SJSA1 (cell line): Measurements from ENCODE around the gene TENT5A. TPM values are rescaled to one million over a fixed set of nuclear protein-coding genes. Genes with fewer than 3 reads are reported as not detected.
A peak's percentile ranks its signal among the peaks of the same experiment; 100 is the strongest.

Source experiments
- DNase-seq, 2 experiments: peaks; one replicate each; pipeline ENCODE4 v3.0.0-alpha.2; 2015 to 2020; ENCODE audit warnings: low spot score in 2 of 2, low read depth in 1 of 2
- H3K27ac ChIP-seq: fragments of 250-450 bp; sonication (Bioruptor Pico); 2 replicates; pipeline ENCODE4 v1.5.1; 2020; ENCODE audit warnings: mild to moderate bottlenecking, moderate library complexity
- H3K27me3 ChIP-seq: fragments of 250-450 bp; sonication (Bioruptor Pico); replicated peaks from 2 replicates; pipeline ENCODE4 v1.5.1; 2020; ENCODE audit warnings: mild to moderate bottlenecking, moderate library complexity
- H3K36me3 ChIP-seq: fragments of 250-450 bp; sonication (Bioruptor Pico); 2 replicates; pipeline ENCODE4 v1.5.1; 2020; ENCODE audit warnings: mild to moderate bottlenecking
- H3K4me1 ChIP-seq: fragments of 250-450 bp; sonication (Bioruptor Pico); replicated peaks from 2 replicates; pipeline ENCODE4 v1.6.1; 2021; ENCODE audit warnings: mild to moderate bottlenecking
- H3K4me3 ChIP-seq: fragments of 250-450 bp; sonication (Bioruptor Pico); 2 replicates; pipeline ENCODE4 v1.5.1; 2020; ENCODE audit warnings: mild to moderate bottlenecking
- H3K9me3 ChIP-seq: fragments of 250-450 bp; sonication (Bioruptor Pico); replicated peaks from 2 replicates; pipeline ENCODE4 v1.5.1; 2020; ENCODE audit warnings: mild to moderate bottlenecking
- total RNA-seq: library from RNA; depleted of rRNA; stranded (reverse); fragments of >200 nt; shearing (Covaris generic); gene quantifications from 2 replicates; pipeline ENCODE4 v1.2.3, GENCODE V29; 2014

TENT5A gene
- total RNA-seq, 1 experiment from 2014 or later: 12.8 TPM

DNA sequence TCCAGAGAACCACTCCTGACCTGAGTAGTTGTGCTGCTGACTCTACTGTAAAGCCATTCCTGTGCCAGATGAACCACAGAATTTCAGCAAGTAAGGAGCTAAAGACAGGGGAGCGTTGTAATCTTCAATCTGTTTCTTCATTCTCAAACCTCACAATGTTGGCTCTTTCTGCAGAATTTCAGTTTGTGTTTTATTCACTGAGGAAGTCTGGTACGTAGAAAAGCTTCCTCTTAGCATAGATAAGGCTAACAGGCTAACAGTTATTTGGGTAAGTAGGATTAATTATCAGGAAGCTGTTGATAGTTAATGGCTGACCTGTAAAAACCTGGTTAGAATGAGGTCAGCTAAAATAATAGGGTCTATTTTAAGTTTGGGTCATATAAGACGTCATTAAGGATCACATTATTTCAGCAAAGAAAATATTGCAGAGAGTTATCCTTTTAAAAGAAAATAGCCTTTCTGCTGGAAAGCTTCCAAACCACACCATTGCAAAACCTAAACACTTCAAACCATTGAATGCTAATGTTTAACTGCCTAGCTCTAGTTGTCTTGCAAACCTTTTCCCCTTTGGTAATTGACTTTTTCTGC is 14.1 kb upstream of the TENT5A start:
- no peak overlapping the region for H3K27ac ChIP-seq
- no peaks in the 10 kb centered on the region for H3K36me3 ChIP-seq
- H3K9me3 ChIP-seq: no peaks in the 10 kb centered on the region
- DNase-seq: peak in 1 of 2 experiments; percentile 62
- H3K27me3 ChIP-seq: no peaks in the 10 kb centered on the region
- peaks cover 19% of the 10 kb centered on the region for H3K4me1 ChIP-seq
- H3K4me3 ChIP-seq: no peak overlapping the region

DNA sequence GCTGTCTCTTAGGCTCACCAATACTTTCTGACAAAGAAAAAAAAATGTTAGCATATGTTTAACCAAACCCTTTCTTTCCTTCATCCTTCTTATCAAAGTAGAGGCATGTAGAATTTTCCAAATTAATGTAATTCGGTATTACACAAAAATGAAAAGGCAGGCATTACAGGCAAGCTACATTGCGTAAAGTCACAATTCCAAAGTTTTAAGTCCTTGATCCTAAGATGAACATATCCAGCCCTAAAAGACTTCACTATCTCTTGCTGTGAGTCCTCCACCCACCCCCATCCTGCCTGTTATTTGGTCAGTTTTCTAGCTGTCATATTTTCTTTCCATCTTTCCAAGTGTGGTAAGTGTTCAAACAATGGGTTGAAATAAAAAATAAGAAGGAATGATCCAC is 12.1 kb upstream of the TENT5A start:
- no peak overlapping the region for H3K4me3 ChIP-seq

DNA sequence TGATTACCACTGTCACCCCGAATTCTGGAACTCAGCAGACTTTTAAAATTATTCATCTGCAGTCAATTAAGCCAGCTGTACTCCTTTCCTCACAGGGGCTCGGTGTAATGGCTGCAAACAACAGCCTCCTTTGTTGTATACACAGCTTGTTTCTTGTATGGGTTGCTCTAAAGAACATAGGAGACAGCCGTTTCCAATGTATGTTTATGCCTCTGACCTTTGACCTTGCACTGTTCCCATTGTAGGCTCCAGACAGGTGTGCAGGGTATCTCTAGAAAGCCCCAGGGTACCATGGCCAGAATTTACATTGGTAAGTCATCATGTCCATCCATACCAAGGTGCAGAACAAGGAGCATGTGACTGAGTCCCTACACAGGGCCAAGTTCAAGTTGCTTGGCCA is 11.5 kb upstream of the TENT5A start:
- no peaks in the 10 kb centered on the region for H3K9me3 ChIP-seq

More for the DNA sequence above, 12.1 kb upstream of the TENT5A start:
- no peak overlapping the region for H3K27ac ChIP-seq
- no peaks in the 10 kb centered on the region for H3K9me3 ChIP-seq
- H3K4me1 ChIP-seq: peaks cover 28% of the 10 kb centered on the region
- no peaks in the 10 kb centered on the region for H3K27me3 ChIP-seq
- DNase-seq: no peak
- no peaks in the 10 kb centered on the region for H3K36me3 ChIP-seq

DNA sequence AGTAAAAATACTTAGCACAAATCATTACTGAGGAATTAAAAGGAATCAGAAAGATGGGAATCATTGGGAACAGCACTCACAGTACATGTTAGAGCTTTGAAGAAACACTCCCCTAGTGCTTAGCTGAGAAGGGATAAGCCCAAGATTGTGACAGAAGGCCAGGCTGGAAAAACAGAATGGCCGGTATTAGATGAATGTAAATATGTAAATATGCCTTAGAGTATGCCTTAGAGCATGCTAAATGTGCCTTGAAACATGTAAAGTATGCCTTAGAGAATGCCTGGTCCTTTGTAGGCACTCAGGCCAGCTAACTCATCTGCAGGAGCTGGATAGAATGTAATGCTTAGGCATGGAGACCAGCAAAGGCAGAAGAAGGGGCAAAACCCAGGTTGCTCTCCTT is 10.6 kb upstream of the TENT5A start:
- Histone ChIP-seq H3K36me3 (no peaks in the 10 kb centered on the region), H3K4me1 (peaks cover 28% of the 10 kb centered on the region)

More for the DNA sequence above, 11.5 kb upstream of the TENT5A start:
- Histone ChIP-seq H3K27ac (no peak overlapping the region), H3K27me3 (no peaks in the 10 kb centered on the region), H3K36me3 (no peaks in the 10 kb centered on the region), H3K4me3 (no peak overlapping the region), H3K4me1 (peaks cover 28% of the 10 kb centered on the region)
- no peak for DNase-seq

DNA sequence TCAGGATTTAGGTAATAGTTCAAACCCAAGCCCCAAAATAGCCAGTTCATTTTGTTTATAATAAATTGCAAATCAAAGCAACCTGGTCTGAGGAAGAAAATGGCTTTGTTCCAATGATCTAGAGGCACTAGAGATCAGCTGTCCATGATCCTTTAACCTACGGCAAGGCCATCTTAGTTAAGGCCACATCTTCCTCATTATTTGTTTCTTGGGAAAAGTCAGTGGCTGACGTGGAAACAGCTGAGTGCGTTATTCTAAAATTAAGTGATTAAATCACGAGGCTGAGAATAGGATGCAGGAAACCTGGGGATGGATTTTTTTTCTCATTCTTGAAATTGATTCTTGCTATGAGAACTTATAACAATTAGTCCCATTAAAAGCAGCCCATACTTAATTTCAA is 10.1 kb upstream of the TENT5A start:
- no peak overlapping the region for H3K4me3 ChIP-seq
- peaks cover 26% of the 10 kb centered on the region for H3K4me1 ChIP-seq
- no peak overlapping the region for H3K27ac ChIP-seq
- H3K36me3 ChIP-seq: no peaks in the 10 kb centered on the region
- H3K9me3 ChIP-seq: no peaks in the 10 kb centered on the region
- no peaks in the 10 kb centered on the region for H3K27me3 ChIP-seq
- no peak for DNase-seq

More for the DNA sequence above, 10.6 kb upstream of the TENT5A start:
- Histone ChIP-seq H3K27ac (no peak overlapping the region), H3K9me3 (no peaks in the 10 kb centered on the region), H3K4me3 (no peak overlapping the region), H3K27me3 (no peaks in the 10 kb centered on the region)
- no peak for DNase-seq

DNA sequence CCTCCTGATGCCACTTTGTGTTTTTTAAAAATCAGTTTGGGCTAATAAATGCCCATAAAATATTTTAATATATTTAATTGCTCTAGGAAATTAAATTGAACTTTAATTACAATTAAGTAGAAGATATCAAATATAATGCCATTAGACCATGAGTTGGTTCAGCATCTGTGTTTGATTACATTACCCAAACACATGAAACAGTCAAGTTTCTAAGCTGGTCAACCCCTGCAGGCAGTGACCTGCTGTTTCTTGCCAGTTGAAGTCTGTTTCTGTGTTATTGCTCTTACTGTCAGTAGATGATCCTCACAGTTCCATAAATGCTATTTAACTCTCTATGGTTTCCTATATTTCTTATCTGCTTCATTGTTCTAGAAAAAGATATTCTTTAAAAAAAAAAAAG is 9.7 kb upstream of the TENT5A start:
- H3K36me3 ChIP-seq: no peaks in the 10 kb centered on the region
- no peaks in the 10 kb centered on the region for H3K27me3 ChIP-seq
- no peaks in the 10 kb centered on the region for H3K9me3 ChIP-seq
- no peak overlapping the region for H3K27ac ChIP-seq
- no peak for DNase-seq
- no peak overlapping the region for H3K4me3 ChIP-seq
- peaks cover 21% of the 10 kb centered on the region for H3K4me1 ChIP-seq

DNA sequence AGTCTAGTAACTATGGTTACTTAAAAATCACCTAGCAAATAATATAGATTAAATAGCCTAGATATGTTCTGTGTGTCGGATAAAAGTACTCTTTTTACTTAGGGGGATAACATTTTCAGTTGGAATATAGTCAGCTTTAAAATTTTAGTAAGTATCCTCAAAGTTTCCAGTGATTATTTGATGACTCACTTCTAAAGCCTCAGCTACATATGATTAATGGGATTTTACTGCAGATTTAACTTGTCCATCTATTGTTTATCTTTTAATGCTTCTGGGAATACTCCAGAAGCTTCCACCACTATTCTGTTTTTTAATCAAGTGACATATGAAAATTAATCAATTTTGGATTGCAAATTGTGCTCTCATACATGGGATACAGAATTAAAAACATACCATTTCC is 8.7 kb upstream of the TENT5A start:
- no peaks in the 10 kb centered on the region for H3K36me3 ChIP-seq
- H3K9me3 ChIP-seq: no peaks in the 10 kb centered on the region
- H3K27ac ChIP-seq: no peak overlapping the region
- no peak overlapping the region for H3K4me3 ChIP-seq
- H3K4me1 ChIP-seq: peaks cover 11% of the 10 kb centered on the region
- no peak for DNase-seq
- no peaks in the 10 kb centered on the region for H3K27me3 ChIP-seq

DNA sequence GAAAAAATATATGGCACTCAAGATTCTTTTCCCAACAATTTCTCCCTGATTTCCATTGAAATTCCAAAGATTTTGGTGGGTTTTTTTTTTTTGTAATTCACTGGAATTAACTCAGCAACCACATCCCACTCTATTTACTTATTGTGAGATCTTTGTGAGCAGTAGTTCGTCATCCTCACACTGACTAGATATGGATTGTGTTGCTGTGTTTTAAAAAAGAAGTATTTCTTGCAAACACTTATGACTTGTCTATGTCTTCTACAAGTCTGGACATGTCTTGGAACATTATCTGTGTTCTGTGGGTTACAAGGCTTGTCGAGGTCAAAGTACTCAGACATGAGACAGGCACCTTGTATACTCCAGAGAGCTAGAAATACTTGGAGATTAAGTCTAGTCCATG is 7.3 kb upstream of the TENT5A start:
- Histone ChIP-seq H3K4me1 (peaks cover 11% of the 10 kb centered on the region), H3K4me3 (no peak overlapping the region), H3K36me3 (no peaks in the 10 kb centered on the region), H3K27ac (no peak overlapping the region), H3K27me3 (no peaks in the 10 kb centered on the region), H3K9me3 (no peaks in the 10 kb centered on the region)
- DNase-seq: no peak

DNA sequence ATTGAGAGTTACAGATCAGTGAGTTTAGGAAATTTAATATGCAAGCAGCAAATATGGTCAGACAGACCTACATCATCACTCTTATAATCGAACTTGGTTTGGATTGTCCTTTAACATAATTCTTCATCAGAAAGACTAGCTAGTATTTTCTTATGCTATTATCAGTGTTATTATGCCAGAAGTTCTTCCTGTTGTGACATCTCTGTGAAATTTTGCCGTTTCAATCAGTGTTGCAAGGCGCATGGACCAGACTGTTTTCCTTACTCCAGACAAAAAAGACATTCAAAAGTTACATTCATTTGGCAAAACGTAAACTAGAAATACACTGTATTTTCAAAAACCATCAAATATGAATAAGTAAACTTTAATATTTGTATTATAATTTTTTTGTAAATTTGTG is 5.7 kb upstream of the TENT5A start:
- DNase-seq: no peak
- no peak overlapping the region for H3K4me3 ChIP-seq
- no peaks in the 10 kb centered on the region for H3K36me3 ChIP-seq
- H3K4me1 ChIP-seq: peaks cover 19% of the 10 kb centered on the region
- no peak overlapping the region for H3K27ac ChIP-seq
- H3K9me3 ChIP-seq: no peaks in the 10 kb centered on the region
- no peaks in the 10 kb centered on the region for H3K27me3 ChIP-seq

DNA sequence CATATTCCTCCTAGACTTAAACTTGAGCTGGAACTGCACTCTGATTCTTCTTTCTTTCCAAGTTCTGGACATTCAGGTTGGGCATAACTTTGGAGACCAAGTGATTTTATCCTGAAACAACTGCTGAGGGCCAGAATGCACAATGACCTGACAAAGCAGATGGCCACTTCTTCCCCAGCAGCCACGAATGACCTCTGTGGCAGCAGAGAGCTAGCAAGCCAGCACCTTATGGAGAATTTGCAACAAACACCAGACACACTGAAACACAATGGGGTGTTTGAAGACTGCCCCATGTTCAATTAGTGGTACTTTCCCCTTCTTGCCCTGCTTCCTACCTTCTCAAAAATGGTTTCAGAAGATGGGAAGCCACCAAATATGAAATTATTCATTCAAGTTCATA is 4.2 kb upstream of the TENT5A start:
- Histone ChIP-seq H3K4me3 (no peak overlapping the region), H3K4me1 (peaks cover 18% of the 10 kb centered on the region), H3K36me3 (peaks cover 2% of the 10 kb centered on the region), H3K27ac (no peak overlapping the region), H3K9me3 (no peaks in the 10 kb centered on the region), H3K27me3 (no peaks in the 10 kb centered on the region)
- DNase-seq: no peak

DNA sequence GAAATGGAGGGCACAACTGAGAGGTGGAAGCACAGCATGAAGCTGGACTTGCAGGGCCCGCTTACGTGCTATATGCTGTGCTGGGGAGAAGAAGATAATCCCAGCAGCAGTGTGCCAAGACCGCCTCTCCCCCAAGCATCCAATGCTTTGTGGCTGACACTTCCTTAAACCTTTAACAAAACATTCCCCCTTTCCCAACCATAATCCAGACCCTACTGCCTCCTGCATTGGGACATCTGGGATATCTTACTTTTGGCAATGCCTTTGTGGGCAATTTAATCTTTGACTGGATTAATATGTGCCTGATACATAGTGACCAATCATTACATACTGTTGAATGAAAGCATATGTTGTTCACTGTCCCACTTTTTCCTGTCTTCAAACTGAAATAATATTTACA is 3.1 kb upstream of the TENT5A start:
- no peaks in the 10 kb centered on the region for H3K9me3 ChIP-seq
- no peak overlapping the region for H3K27ac ChIP-seq
- H3K36me3 ChIP-seq: peaks cover 9% of the 10 kb centered on the region
- H3K4me3 ChIP-seq: no peak overlapping the region
- no peaks in the 10 kb centered on the region for H3K27me3 ChIP-seq
- peaks cover 8% of the 10 kb centered on the region for H3K4me1 ChIP-seq
- no peak for DNase-seq

DNA sequence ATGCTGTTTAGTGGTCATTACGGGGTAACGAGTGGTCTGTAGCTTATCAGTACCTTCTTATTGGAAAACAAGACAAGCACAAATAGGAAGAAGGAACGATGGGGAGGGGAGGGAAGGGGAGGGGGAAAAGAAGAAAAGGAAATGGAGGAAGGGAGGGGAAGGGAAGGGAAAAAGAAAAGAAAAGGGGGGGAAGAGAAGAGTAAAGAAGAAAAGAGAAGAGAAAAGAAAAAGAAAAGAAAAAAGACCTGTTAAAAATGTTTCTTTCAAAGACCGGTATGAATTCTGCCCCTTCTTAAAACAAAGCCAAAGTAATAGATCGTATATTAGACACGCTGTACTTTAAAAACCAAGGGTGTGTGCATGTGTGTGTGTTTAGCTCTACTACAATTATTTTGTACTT is 2.4 kb upstream of the TENT5A start:
- no peak overlapping the region for H3K27ac ChIP-seq
- H3K4me3 ChIP-seq: no peak overlapping the region
- H3K4me1 ChIP-seq: peaks cover 12% of the 10 kb centered on the region
- peaks cover 12% of the 10 kb centered on the region for H3K36me3 ChIP-seq
- no peaks in the 10 kb centered on the region for H3K27me3 ChIP-seq
- H3K9me3 ChIP-seq: no peaks in the 10 kb centered on the region
- no peak for DNase-seq

DNA sequence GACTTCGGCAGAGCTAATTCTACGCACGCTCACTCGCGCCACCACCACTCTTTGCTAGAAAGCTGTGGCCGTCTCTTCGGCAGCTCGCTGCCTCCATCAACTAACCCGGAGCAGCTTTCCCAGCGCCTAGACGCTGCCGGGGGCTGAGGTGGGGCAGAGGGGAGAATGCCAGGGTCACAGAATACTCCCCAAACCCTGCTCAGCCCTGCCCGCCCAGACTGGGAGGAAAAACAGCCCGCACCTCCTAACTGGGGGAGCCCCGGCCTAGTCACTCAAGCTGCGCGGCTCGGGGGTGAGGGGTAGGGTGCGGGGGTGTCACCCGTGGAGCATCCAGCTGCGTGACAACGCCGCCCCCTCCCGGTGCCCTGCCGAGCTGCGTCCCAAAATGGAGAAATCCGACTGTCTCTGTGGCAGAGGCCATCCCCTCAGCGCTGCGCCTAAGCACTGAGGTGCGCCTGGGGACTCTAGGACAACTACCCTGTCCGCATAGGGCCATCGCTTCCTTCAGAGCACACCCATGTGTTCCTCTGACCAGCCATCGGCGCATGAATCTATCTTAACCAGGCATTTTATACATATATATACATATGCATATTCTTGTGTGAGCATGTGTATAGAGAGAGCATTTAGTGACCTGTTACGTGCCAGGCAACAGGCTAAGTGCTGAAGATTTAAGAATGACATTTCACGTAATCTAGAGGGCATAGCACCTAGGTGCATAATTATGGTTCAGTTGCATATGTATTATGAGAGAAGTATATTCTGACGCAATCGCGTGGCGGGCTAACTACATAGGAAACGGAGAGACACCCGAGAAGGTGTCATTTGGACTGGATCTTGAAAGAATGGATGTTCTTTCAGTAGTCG is 1.5 kb upstream of the TENT5A start:
- peak overlapping the region; percentile 73 for H3K4me3 ChIP-seq
- H3K36me3 ChIP-seq: peaks cover 22% of the 10 kb centered on the region
- peak; percentile 68 to 84 for DNase-seq
- no peaks in the 10 kb centered on the region for H3K27me3 ChIP-seq
- H3K4me1 ChIP-seq: peaks cover 18% of the 10 kb centered on the region
- no peaks in the 10 kb centered on the region for H3K9me3 ChIP-seq
- H3K27ac ChIP-seq: peak overlapping the region; percentile 56

DNA sequence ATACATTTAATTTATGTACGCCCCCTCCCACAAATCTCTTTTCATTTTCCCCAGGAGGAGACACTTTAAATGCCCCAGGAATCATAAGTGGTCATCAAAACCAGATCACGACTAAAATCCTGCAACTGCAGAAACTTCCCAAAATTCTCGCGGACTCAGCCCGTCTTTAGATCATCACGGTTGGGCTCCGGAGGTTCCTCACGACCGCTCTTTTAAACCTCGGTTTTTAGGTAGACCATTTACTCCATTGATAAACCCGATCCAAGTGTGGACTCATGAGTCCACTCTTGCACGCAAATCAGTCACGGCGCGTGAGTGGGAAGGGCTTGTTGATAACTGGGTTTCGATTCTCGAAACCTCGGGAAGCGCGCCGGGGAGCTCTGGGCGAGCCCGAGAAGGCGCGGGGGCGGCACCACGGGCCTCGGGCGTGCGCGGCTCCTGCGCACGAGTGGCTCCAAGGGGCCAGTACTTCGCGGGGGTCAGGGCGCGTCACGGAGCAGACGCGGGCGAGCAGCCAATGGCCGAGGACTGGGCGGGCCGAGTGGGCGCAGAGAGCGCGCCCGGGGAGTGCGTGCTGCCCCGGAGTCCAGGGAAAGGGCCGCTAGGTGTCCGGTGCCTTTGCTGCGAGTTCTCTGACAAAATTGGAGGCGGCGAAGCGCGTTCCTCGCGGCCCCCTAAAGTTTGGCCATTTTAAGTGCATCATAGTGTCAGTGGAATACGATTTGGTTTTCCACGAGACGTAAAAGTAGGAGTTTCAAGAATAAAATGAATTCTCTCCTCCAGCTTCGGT is 635 bp upstream of the TENT5A start:
- Histone ChIP-seq H3K4me3 (peak overlapping the region; percentile 73), H3K27ac (peak overlapping the region; percentile 56), H3K36me3 (peaks cover 28% of the 10 kb centered on the region), H3K9me3 (no peaks in the 10 kb centered on the region), H3K27me3 (no peaks in the 10 kb centered on the region), H3K4me1 (peaks cover 21% of the 10 kb centered on the region)
- peak; percentile 89 to 91 for DNase-seq
